GM21825 (cell line): ENCODE measurements around the gene SEZ6L2.
"Not testable (repeated sequence)": the region's sequence is repeated elsewhere in the genome, so short reads cannot be mapped to it uniquely, and the experiment has no call there.

Experiments used
- ATAC-seq: cut with Tn5 transposase; IDR thresholded peaks from one replicate; pipeline ENCODE4 v1.9.1; 2021; ENCODE audit warnings: mild to moderate bottlenecking, moderate library complexity; ENCODE audit not compliant: unreplicated experiment

The SEZ6L2 gene

GRCh38 chr16:29910819-29911675, 11.7 kb upstream of the SEZ6L2 start:
- ATAC-seq, result no peak

- ATAC-seq, result not testable (repeated sequence)
These were observed 10.5 kb upstream of the SEZ6L2 start for GRCh38 chr16:29909851-29910250.

- no peak for ATAC-seq
These were observed 10.0 kb upstream of the SEZ6L2 start for GRCh38 chr16:29909391-29909790.

GRCh38 chr16:29908719-29909220, 9.4 kb upstream of the SEZ6L2 start:
- no peak for ATAC-seq

GRCh38 chr16:29907973-29908372, 8.6 kb upstream of the SEZ6L2 start:
- no peak for ATAC-seq

GRCh38 chr16:29906520-29907244, 7.3 kb upstream of the SEZ6L2 start:
- no peak for ATAC-seq

GRCh38 chr16:29905668-29906067, 6.3 kb upstream of the SEZ6L2 start:
- ATAC-seq, result no peak

GRCh38 chr16:29904947-29905346, 5.6 kb upstream of the SEZ6L2 start:
- ATAC-seq, result no peak

- no peak for ATAC-seq
These were observed 4.2 kb upstream of the SEZ6L2 start for GRCh38 chr16:29903590-29903989.

- ATAC-seq, result no peak
These were observed 2.2 kb upstream of the SEZ6L2 start for GRCh38 chr16:29901607-29901945.

GRCh38 chr16:29900888-29901606, 1.7 kb upstream of the SEZ6L2 start:
- ATAC-seq, result no peak

- no peak for ATAC-seq
These were observed 945 bp upstream of the SEZ6L2 start, which contains the start of gene ASPHD1 for GRCh38 chr16:29900102-29900887. Gene ASPHD1 (plus strand): TSS chr16:29900488. CDS start chr16:29900972, 484 bp downstream.

- ATAC-seq, result no peak
These were observed 390 bp downstream of the SEZ6L2 start for GRCh38 chr16:29898804-29899515.

- ATAC-seq, result no peak
These were observed 1.1 kb downstream of the SEZ6L2 start for GRCh38 chr16:29898135-29898803.

- ATAC-seq, result no peak
These were observed 2.0 kb downstream of the SEZ6L2 start for GRCh38 chr16:29897333-29897732.

GRCh38 chr16:29896841-29897240, 2.5 kb downstream of the SEZ6L2 start:
- ATAC-seq, result no peak

- no peak for ATAC-seq
These were observed 5.0 kb downstream of the SEZ6L2 start for GRCh38 chr16:29894352-29894751.

GRCh38 chr16:29893553-29893952, 5.8 kb downstream of the SEZ6L2 start:
- no peak for ATAC-seq

GRCh38 chr16:29892458-29892813, 6.9 kb downstream of the SEZ6L2 start:
- ATAC-seq, result no peak
